HL-60 (cell line): Measurements from ENCODE around the gene AFF1.

Experiments
- DNase-seq, 2 experiments: peaks; one replicate each; pipeline ENCODE4 v3.0.0-alpha.2; 2010 to 2020; ENCODE audit warnings: low read depth in 1 of 2, low spot score in 1 of 2
- H3K27ac ChIP-seq: fragments of 250-450 bp; sonication (Bioruptor Pico); replicated peaks from 2 replicates; pipeline ENCODE4 v1.5.1; 2020; ENCODE audit warnings: mild to moderate bottlenecking, moderate library complexity
- H3K27me3 ChIP-seq: fragments of 250-450 bp; sonication (Bioruptor Pico); 2 replicates; pipeline ENCODE4 v1.5.1; 2021; ENCODE audit warnings: mild to moderate bottlenecking, moderate library complexity; ENCODE audit not compliant: insufficient read depth, poor library complexity, severe bottlenecking
- H3K4me3 ChIP-seq: replicated peaks from 2 replicates; pipeline ENCODE4 v1.5.1; 2011; ENCODE audit warnings: mild to moderate bottlenecking, control low read depth, low read length; ENCODE audit not compliant: insufficient read depth
- GABPA ChIP-seq: IDR thresholded peaks from 2 replicates; pipeline ENCODE4 v1.6.1; 2012; ENCODE audit warnings: low read depth
- POLR2AphosphoS5 ChIP-seq: IDR thresholded peaks from 2 replicates; pipeline ENCODE4 v1.6.1; 2012; ENCODE audit warnings: low read depth
- SPI1 ChIP-seq: IDR thresholded peaks from 2 replicates; pipeline ENCODE4 v1.6.1; 2012; ENCODE audit warnings: low read depth, mild to moderate bottlenecking, borderline replicate concordance
- TF ChIP-seq, protein P1 (sequence below): IDR thresholded peaks from one replicate; pipeline ENCODE4 v1.5.1; 2011; ENCODE audit warnings: low read length, control low read depth, inconsistent platforms; ENCODE audit not compliant: insufficient read depth
- TF ChIP-seq, protein P2 (sequence below): IDR thresholded peaks from 2 replicates; pipeline ENCODE4 v1.6.1; 2012; ENCODE audit warnings: low read depth; ENCODE audit not compliant: insufficient replicate concordance

Gene AFF1

DNA sequence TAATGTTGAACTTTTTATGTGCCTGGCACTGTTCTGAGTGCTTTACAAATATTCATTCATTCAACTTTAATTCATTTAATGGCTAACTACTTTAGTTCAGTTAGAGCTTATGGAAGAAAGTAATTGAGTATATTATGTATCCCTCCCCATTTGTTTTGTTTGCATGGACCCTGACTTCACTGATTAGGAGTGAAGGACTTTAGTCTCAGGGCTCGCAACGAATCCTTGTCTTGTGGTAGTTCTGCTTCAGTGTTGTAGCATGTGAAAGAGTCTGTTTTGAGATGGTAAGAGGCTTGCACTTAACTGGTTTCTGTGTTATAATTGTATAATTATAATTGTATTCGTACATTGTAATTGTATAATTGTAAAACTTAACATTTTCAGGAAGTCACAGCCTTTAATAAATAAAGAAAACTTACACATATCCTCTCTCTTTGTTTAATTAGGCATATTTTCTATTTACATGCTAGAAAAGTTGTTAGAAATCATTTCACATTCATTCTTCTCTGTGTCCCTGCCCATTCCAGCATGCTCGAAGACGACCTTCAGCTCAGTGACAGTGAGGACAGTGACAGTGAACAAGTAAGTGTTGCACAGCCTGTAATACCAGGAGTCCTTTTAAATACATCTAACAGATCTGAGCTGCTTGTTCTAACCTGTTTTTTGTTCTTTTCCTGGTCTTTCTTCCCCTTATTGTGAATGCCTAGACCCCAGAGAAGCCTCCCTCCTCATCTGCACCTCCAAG lies 170.5 kb downstream of the AFF1 start:
- DNase-seq = no peak
- no peak for TF ChIP-seq GABPA
- TF ChIP-seq SPI1 = no peak
- TF ChIP-seq, protein P1, sequence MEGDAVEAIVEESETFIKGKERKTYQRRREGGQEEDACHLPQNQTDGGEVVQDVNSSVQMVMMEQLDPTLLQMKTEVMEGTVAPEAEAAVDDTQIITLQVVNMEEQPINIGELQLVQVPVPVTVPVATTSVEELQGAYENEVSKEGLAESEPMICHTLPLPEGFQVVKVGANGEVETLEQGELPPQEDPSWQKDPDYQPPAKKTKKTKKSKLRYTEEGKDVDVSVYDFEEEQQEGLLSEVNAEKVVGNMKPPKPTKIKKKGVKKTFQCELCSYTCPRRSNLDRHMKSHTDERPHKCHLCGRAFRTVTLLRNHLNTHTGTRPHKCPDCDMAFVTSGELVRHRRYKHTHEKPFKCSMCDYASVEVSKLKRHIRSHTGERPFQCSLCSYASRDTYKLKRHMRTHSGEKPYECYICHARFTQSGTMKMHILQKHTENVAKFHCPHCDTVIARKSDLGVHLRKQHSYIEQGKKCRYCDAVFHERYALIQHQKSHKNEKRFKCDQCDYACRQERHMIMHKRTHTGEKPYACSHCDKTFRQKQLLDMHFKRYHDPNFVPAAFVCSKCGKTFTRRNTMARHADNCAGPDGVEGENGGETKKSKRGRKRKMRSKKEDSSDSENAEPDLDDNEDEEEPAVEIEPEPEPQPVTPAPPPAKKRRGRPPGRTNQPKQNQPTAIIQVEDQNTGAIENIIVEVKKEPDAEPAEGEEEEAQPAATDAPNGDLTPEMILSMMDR = no peak
- no peak for TF ChIP-seq POLR2AphosphoS5
- TF ChIP-seq, protein P2, sequence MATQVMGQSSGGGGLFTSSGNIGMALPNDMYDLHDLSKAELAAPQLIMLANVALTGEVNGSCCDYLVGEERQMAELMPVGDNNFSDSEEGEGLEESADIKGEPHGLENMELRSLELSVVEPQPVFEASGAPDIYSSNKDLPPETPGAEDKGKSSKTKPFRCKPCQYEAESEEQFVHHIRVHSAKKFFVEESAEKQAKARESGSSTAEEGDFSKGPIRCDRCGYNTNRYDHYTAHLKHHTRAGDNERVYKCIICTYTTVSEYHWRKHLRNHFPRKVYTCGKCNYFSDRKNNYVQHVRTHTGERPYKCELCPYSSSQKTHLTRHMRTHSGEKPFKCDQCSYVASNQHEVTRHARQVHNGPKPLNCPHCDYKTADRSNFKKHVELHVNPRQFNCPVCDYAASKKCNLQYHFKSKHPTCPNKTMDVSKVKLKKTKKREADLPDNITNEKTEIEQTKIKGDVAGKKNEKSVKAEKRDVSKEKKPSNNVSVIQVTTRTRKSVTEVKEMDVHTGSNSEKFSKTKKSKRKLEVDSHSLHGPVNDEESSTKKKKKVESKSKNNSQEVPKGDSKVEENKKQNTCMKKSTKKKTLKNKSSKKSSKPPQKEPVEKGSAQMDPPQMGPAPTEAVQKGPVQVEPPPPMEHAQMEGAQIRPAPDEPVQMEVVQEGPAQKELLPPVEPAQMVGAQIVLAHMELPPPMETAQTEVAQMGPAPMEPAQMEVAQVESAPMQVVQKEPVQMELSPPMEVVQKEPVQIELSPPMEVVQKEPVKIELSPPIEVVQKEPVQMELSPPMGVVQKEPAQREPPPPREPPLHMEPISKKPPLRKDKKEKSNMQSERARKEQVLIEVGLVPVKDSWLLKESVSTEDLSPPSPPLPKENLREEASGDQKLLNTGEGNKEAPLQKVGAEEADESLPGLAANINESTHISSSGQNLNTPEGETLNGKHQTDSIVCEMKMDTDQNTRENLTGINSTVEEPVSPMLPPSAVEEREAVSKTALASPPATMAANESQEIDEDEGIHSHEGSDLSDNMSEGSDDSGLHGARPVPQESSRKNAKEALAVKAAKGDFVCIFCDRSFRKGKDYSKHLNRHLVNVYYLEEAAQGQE = no peak
- Histone ChIP-seq H3K27ac (no peak overlapping the region), H3K27me3 (no peaks in the 10 kb centered on the region), H3K4me3 (no peak overlapping the region)

- TF ChIP-seq GABPA = no peak
- TF ChIP-seq, protein P1 = no peak
- TF ChIP-seq POLR2AphosphoS5 = no peak
- TF ChIP-seq, protein P2 = no peak
- no peak for TF ChIP-seq SPI1
- DNase-seq = no peak
- no peak overlapping the region for H3K27ac ChIP-seq
These were observed 173.3 kb downstream of the AFF1 start for GRCh38 chr4:87108142-87108546.

GRCh38 chr4:87109121-87109520 lies 174.3 kb downstream of the AFF1 start:
- Histone ChIP-seq H3K27ac (no peak overlapping the region), H3K27me3 (no peaks in the 10 kb centered on the region), H3K4me3 (no peak overlapping the region)
- TF ChIP-seq, protein P2 = no peak
- TF ChIP-seq, protein P1 = no peak
- TF ChIP-seq GABPA = no peak
- no peak for TF ChIP-seq POLR2AphosphoS5
- TF ChIP-seq SPI1 = no peak
- no peak for DNase-seq

More at GRCh38 chr4:87108142-87108546, 173.3 kb downstream of the AFF1 start:
- Histone ChIP-seq H3K27me3 (no peaks in the 10 kb centered on the region), H3K4me3 (no peak overlapping the region)
